NCI-H2081 treated with DMSO at 0.1 percent for 48 hours (cell line): ENCODE results near the gene SRPK2.
"Not testable (repeated sequence)": the region's sequence is repeated elsewhere in the genome, so short reads cannot be mapped to it uniquely, and the experiment has no call there.

Experiments
- DNase-seq: peaks from one replicate; lab custom pipeline; 2025; lab: John Stamatoyannopoulos, UW

SRPK2 gene

GRCh38 chr7:105376908-105377533 is 11.7 kb downstream of the SRPK2 start:
- DNase-seq, result no peak

GRCh38 chr7:105369944-105370343 is 18.8 kb downstream of the SRPK2 start:
- DNase-seq, result no peak

GRCh38 chr7:105367458-105367857 is 21.3 kb downstream of the SRPK2 start:
- DNase-seq, result no peak

GRCh38 chr7:105365541-105366534 is 22.9 kb downstream of the SRPK2 start:
- no peak for DNase-seq

- no peak for DNase-seq
Measured at GRCh38 chr7:105364684-105365083, 24.0 kb downstream of the SRPK2 start.

- not testable (repeated sequence) for DNase-seq
Measured at GRCh38 chr7:105363657-105364056, 25.1 kb downstream of the SRPK2 start.

GRCh38 chr7:105362685-105363084 is 26.0 kb downstream of the SRPK2 start:
- not testable (repeated sequence) for DNase-seq

GRCh38 chr7:105361995-105362394 is 26.7 kb downstream of the SRPK2 start:
- DNase-seq, result not testable (repeated sequence)

GRCh38 chr7:105360149-105360548 is 28.6 kb downstream of the SRPK2 start:
- DNase-seq, result not testable (repeated sequence)

- no peak for DNase-seq
Measured at GRCh38 chr7:105355701-105356100, 33.0 kb downstream of the SRPK2 start.

GRCh38 chr7:105354383-105354782 is 34.3 kb downstream of the SRPK2 start:
- DNase-seq, result no peak

- no peak for DNase-seq
Measured at GRCh38 chr7:105353752-105354328, 34.9 kb downstream of the SRPK2 start.

GRCh38 chr7:105352901-105353668 is 35.6 kb downstream of the SRPK2 start:
- no peak for DNase-seq

- no peak for DNase-seq
Measured at GRCh38 chr7:105352018-105352612, 36.6 kb downstream of the SRPK2 start.

- no peak for DNase-seq
Measured at GRCh38 chr7:105350906-105351305, 37.8 kb downstream of the SRPK2 start.

GRCh38 chr7:105348177-105348576 is 40.5 kb downstream of the SRPK2 start:
- not testable (repeated sequence) for DNase-seq

GRCh38 chr7:105346593-105347322 is 42.0 kb downstream of the SRPK2 start:
- no peak for DNase-seq

- no peak for DNase-seq
Measured at GRCh38 chr7:105346138-105346537, 42.6 kb downstream of the SRPK2 start.

- no peak for DNase-seq
Measured at GRCh38 chr7:105345725-105346124, 43.0 kb downstream of the SRPK2 start.

GRCh38 chr7:105345003-105345402 is 43.7 kb downstream of the SRPK2 start:
- no peak for DNase-seq
